ENCODE data around the gene ZNF81.

- TF ChIP-seq CTCF (IDR thresholded peaks at IDR 0.05 in 8 of 11, conservative IDR thresholded peaks at IDR 0.05 in 3 of 11) (no peak), POLR2AphosphoS5 (IDR thresholded peaks at IDR 0.05) (no peak), POLR2A (IDR thresholded peaks at IDR 0.05) (no peak)
Measured at GRCh38 chrX:47902161-47902560, 65.5 kb downstream of the ZNF81 start.

All from spleen (tissue), 7 donors.